Endodermal cell (in vitro differentiated cells): Measurements from ENCODE around the gene GTF2IRD1. TPM values are rescaled to one million over a fixed set of nuclear protein-coding genes. Genes with fewer than 3 reads are reported as not detected.
A peak's percentile ranks its signal among the peaks of the same experiment; 100 is the strongest.

ENCODE experiments used
- DNase-seq: peaks from one replicate; pipeline ENCODE4 v3.0.0-alpha.2; 2017
- H3K27ac ChIP-seq: 2 replicates; pipeline ENCODE4 v1.5.1; 2013; ENCODE audit warnings: mild to moderate bottlenecking, low read depth, low read length, moderate library complexity
- H3K27me3 ChIP-seq: 2 replicates; pipeline ENCODE4 v1.6.1; 2013; ENCODE audit warnings: mild to moderate bottlenecking, low read length, moderate library complexity; ENCODE audit not compliant: insufficient read depth, control insufficient read depth, poor library complexity, severe bottlenecking
- H3K36me3 ChIP-seq: 2 replicates; pipeline ENCODE4 v1.7.0; 2013; ENCODE audit warnings: mild to moderate bottlenecking, low read length, moderate library complexity; ENCODE audit not compliant: control insufficient read depth, insufficient read depth
- H3K4me1 ChIP-seq: one replicate; pipeline ENCODE4 v1.7.0; 2013; ENCODE audit warnings: low read length; ENCODE audit not compliant: control insufficient read depth, insufficient read depth
- H3K4me3 ChIP-seq: 2 replicates; pipeline ENCODE4 v1.5.1; 2013; ENCODE audit warnings: mild to moderate bottlenecking, low read length, moderate library complexity
- H3K9ac ChIP-seq: 2 replicates; pipeline ENCODE4 v1.6.1; 2013; ENCODE audit warnings: mild to moderate bottlenecking, low read length, moderate library complexity; ENCODE audit not compliant: poor library complexity, severe bottlenecking; ENCODE audit errors: extremely low read depth
- H3K9me3 ChIP-seq: 2 replicates; pipeline ENCODE4 v1.6.1; 2013; ENCODE audit warnings: mild to moderate bottlenecking, low read length, moderate library complexity; ENCODE audit not compliant: control insufficient read depth
- H3K27ac Mint-ChIP-seq: 2 replicates; pipeline ENCODE4 v1.8.0; 2020; ENCODE audit warnings: mixed read lengths
- H3K27me3 Mint-ChIP-seq: 2 replicates; pipeline ENCODE4 v1.8.0; 2021; ENCODE audit warnings: mild to moderate bottlenecking, mixed read lengths; ENCODE audit not compliant: insufficient read depth
- H3K36me3 Mint-ChIP-seq: 2 replicates; pipeline ENCODE4 v1.8.0; 2020; ENCODE audit warnings: low read depth, mixed read lengths
- H3K4me1 Mint-ChIP-seq: 2 replicates; pipeline ENCODE4 v1.8.0; 2020; ENCODE audit warnings: mixed read lengths
- H3K4me3 Mint-ChIP-seq: 2 replicates; pipeline ENCODE4 v1.8.0; 2020; ENCODE audit warnings: mild to moderate bottlenecking, moderate library complexity, mixed read lengths
- H3K9me3 Mint-ChIP-seq: 2 replicates; pipeline ENCODE4 v1.8.0; 2020; ENCODE audit warnings: mild to moderate bottlenecking, mixed read lengths
- WGBS, 2 experiments: methylation state at CpG; one replicate each; pipeline versions ENCODE4 v1.1.5 to v1.1.7; 2013; ENCODE audit warnings: missing lambda C conversion rate in 2 of 2, mixed read lengths in 1 of 2; ENCODE audit not compliant: insufficient coverage in 1 of 2, insufficient read length in 1 of 2; 5-methylcytosine and 5-hydroxymethylcytosine counted together
- total RNA-seq, 2 donors: library from RNA; stranded (reverse); fragmentation: NEBNext Ultra II Directional in 1 of 2; extraction: Animal tissue kit (Norgen Biotek cat#: 25700) in 1 of 2; gene quantifications; 2 replicates in 1 of 2; 3 replicates in 1 of 2; pipeline ENCODE4 v1.2.1, GENCODE V29; 2021
- TF ChIP-seq, protein P1 (sequence below): fragments of 200-600 bp; sonication (generic); conservative IDR thresholded peaks from 2 replicates; pipeline ENCODE4 v1.5.0; 2021; ENCODE audit warnings: antibody characterized with exemption, mild to moderate bottlenecking

Gene GTF2IRD1
- total RNA-seq, 2 donors from 2014 or later = 54.8 to 84.4 TPM

DNA sequence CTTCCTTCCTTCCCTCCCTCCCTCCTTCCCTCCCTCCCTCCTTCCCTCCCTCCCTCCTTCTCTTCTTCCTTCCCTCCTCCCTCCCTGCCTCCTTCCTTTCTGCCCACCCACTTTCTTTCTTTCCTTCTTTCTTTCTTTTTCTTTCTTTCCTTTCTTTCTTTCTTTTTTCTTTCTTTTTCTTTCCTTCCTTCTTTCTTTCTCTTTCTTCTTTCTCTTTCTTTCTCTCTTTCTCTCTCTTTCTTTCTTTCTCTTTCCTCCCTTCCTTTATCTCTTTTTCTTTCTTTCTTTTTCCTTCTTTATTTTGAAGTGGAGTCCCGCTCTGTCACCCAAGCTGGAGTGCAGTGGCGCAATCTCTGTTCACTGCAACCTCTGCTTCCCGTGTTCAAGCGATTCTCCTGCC is 33.7 kb upstream of the GTF2IRD1 start:
- no peak overlapping the region for H3K27ac ChIP-seq
- H3K9me3 ChIP-seq = no peaks in the 10 kb centered on the region
- Mint-ChIP-seq H3K36me3 (no peaks in the 10 kb centered on the region), H3K4me3 (no peak overlapping the region), H3K27ac (no peak overlapping the region), H3K9me3 (no peaks in the 10 kb centered on the region), H3K27me3 (no peaks in the 10 kb centered on the region), H3K4me1 (no peaks in the 10 kb centered on the region)
- TF ChIP-seq, protein P1, sequence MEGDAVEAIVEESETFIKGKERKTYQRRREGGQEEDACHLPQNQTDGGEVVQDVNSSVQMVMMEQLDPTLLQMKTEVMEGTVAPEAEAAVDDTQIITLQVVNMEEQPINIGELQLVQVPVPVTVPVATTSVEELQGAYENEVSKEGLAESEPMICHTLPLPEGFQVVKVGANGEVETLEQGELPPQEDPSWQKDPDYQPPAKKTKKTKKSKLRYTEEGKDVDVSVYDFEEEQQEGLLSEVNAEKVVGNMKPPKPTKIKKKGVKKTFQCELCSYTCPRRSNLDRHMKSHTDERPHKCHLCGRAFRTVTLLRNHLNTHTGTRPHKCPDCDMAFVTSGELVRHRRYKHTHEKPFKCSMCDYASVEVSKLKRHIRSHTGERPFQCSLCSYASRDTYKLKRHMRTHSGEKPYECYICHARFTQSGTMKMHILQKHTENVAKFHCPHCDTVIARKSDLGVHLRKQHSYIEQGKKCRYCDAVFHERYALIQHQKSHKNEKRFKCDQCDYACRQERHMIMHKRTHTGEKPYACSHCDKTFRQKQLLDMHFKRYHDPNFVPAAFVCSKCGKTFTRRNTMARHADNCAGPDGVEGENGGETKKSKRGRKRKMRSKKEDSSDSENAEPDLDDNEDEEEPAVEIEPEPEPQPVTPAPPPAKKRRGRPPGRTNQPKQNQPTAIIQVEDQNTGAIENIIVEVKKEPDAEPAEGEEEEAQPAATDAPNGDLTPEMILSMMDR = no peak
- H3K36me3 ChIP-seq = no peaks in the 10 kb centered on the region
- peak; percentile 1 for DNase-seq
- WGBS, 2 experiments = 89 to 95% methylated on average over 4 of the region's 4 CpGs
- no peak overlapping the region for H3K4me3 ChIP-seq
- H3K4me1 ChIP-seq = no peaks in the 10 kb centered on the region
- H3K9ac ChIP-seq = no peak overlapping the region
- H3K27me3 ChIP-seq = no peaks in the 10 kb centered on the region

DNA sequence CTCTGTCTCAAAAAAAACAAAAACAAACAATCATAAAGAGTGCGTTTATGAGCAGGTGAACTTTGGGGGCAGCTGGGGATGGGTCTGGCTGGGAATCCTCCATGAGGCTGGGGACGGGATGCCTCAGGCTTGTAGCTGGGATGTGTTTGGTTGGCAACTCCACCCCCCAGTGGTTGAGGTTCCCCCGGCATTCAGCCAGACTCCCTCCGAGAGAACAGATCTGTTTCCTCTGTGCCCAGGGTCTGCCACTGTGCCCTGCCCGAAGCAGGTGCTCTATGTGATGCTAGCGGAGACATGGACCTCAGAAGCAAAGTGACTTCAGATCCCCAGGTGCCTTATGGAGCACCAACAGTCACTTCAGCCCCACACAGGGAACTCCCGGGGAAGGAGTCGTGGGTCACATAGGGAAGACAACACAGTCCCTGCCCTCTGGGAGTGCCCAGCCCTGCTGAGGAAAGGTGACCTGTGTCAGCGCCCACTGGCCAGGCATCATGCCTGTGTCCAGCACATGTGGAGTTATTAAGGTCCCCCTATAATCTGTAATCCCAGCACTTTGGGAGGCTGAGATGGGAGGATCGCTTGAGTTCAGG is 29.3 kb upstream of the GTF2IRD1 start:
- Histone ChIP-seq H3K4me3 (no peak overlapping the region), H3K4me1 (no peaks in the 10 kb centered on the region), H3K9ac (no peak overlapping the region), H3K27ac (no peak overlapping the region), H3K9me3 (no peaks in the 10 kb centered on the region), H3K27me3 (no peaks in the 10 kb centered on the region), H3K36me3 (no peaks in the 10 kb centered on the region)
- no peaks in the 10 kb centered on the region for H3K27me3 Mint-ChIP-seq
- no peaks in the 10 kb centered on the region for H3K9me3 Mint-ChIP-seq
- peaks cover 3% of the 10 kb centered on the region for H3K4me1 Mint-ChIP-seq
- WGBS, 2 experiments = 88 to 94% methylated on average over 8 to 10 of the region's 10 CpGs
- TF ChIP-seq, protein P1 = no peak
- no peaks in the 10 kb centered on the region for H3K36me3 Mint-ChIP-seq
- H3K4me3 Mint-ChIP-seq = no peak overlapping the region
- H3K27ac Mint-ChIP-seq = no peak overlapping the region
- no peak for DNase-seq

DNA sequence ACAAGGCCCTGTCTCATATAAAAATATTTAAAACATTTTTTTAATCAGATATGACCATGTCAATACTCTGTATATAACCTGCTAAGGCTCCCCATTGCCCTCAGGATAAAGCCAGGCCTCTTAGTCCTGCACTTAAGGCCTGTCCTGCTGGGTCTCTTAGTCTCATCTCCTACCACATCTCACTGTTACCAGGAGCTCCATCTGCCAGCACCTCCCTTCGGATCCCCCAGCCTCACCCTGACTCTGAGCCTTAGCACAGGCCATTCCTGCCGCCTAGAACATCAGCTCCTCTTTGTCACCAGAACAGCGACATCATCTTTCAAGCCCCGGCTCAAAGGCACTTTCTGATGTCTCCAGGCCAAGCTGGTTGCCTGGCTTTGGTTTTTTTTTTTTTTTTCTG is 25.7 kb upstream of the GTF2IRD1 start:
- Histone ChIP-seq H3K4me3 (no peak overlapping the region), H3K9ac (no peak overlapping the region), H3K27me3 (no peaks in the 10 kb centered on the region), H3K9me3 (no peaks in the 10 kb centered on the region), H3K27ac (no peak overlapping the region), H3K36me3 (no peaks in the 10 kb centered on the region), H3K4me1 (no peaks in the 10 kb centered on the region)
- no peak overlapping the region for H3K27ac Mint-ChIP-seq
- no peak overlapping the region for H3K4me3 Mint-ChIP-seq
- no peaks in the 10 kb centered on the region for H3K36me3 Mint-ChIP-seq
- H3K27me3 Mint-ChIP-seq = no peaks in the 10 kb centered on the region
- H3K9me3 Mint-ChIP-seq = no peaks in the 10 kb centered on the region
- TF ChIP-seq, protein P1 = no peak
- WGBS, 2 experiments = 95% methylated on average over 3 to 4 of the region's 4 CpGs
- peaks cover 9% of the 10 kb centered on the region for H3K4me1 Mint-ChIP-seq
- no peak for DNase-seq
